Activated naive CD4-positive, alpha-beta T cell treated with anti-CD3 and anti-CD28 coated beads, Interleukin-2, amount 10 ng/mL, durations not matched to agents 7 days and 5 days (primary cell): ENCODE results near the gene RPS27L.

Experiments
- CTCF ChIA-PET: fragments of 350-600 bp; sonication (Branson Sonifier 250); formaldehyde crosslinking; loops from one replicate; lab custom pipeline; 2021; ENCODE audit warnings: antibody characterized with exemption; lab: Charles Lee
- DNase-seq: peaks from one replicate; pipeline ENCODE4 v3.0.0-alpha.2; 2020
- H3K27ac Mint-ChIP-seq: one replicate; pipeline ENCODE4 v1.8.0; 2021; ENCODE audit warnings: mild to moderate bottlenecking, moderate library complexity, mixed read lengths
- H3K27me3 Mint-ChIP-seq: one replicate; pipeline ENCODE4 v1.8.0; 2021; ENCODE audit warnings: mild to moderate bottlenecking, mixed read lengths
- H3K36me3 Mint-ChIP-seq: one replicate; pipeline ENCODE4 v1.8.0; 2021; ENCODE audit warnings: mixed read lengths
- H3K4me1 Mint-ChIP-seq: one replicate; pipeline ENCODE4 v1.8.0; 2021; ENCODE audit warnings: mixed read lengths
- H3K4me3 Mint-ChIP-seq: one replicate; pipeline ENCODE4 v1.8.0; 2021; ENCODE audit warnings: mild to moderate bottlenecking, moderate library complexity, mixed read lengths
- H3K9me3 Mint-ChIP-seq: one replicate; pipeline ENCODE4 v1.8.0; 2021; ENCODE audit warnings: mixed read lengths

The RPS27L gene

DNA sequence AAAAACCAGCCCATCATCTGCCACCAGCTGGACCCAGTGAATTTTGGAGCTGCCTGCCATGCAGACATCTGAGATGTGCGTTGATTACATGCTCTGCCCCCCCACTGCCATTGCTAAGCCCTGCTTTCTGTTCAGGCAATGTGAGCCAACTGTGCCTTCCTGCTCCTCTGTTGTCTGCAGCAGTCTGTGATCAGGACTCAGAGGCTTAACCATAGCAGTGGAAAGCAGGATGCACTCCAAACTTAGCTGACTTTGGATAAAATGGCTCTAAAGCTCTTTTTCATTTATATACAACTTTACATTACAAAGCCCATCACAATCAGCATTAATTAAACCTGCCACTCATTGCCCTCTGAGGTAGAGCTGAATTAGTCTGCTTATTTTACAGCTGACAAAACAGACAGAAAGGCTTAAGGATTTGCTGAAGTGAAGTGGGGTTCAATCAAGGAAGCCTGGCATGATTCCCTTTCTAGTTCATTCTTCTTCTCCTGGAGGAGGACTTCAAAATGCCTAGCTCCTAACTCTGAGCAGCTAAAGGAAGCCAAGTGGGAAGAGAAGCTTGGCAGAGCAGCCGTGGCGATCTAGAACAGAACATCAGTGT is 15.7 kb upstream of the RPS27L start:
- no peak for DNase-seq
- CTCF ChIA-PET, result no interaction called here
- H3K27me3 Mint-ChIP-seq, result no peaks in the 10 kb centered on the region
- no peaks in the 10 kb centered on the region for H3K36me3 Mint-ChIP-seq
- no peak overlapping the region for H3K27ac Mint-ChIP-seq
- H3K4me1 Mint-ChIP-seq, result no peaks in the 10 kb centered on the region
- H3K9me3 Mint-ChIP-seq, result no peaks in the 10 kb centered on the region
- H3K4me3 Mint-ChIP-seq, result no peak overlapping the region

DNA sequence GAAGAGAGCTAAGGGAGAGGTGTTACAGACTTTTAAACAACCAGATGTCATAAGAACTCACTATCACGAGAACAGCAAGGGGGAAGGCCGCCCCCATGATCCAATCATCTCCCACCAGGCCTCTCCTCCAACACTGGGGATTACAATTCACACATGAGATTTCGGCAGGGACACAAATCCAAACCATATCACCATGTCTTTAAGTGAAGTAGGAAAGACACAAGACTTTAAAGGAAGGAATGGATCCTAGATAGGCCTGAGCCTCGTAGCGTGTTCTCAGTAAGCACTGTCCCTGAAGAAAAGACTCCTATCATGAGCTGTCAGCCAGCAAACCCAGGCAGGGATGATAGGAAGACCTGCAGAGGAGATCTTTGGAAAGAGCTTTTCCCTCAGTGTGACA is 15.1 kb upstream of the RPS27L start:
- Mint-ChIP-seq H3K9me3 (no peaks in the 10 kb centered on the region), H3K4me1 (no peaks in the 10 kb centered on the region), H3K4me3 (no peak overlapping the region), H3K27me3 (no peaks in the 10 kb centered on the region), H3K36me3 (no peaks in the 10 kb centered on the region), H3K27ac (no peak overlapping the region)
- CTCF ChIA-PET, result no interaction called here
- no peak for DNase-seq

DNA sequence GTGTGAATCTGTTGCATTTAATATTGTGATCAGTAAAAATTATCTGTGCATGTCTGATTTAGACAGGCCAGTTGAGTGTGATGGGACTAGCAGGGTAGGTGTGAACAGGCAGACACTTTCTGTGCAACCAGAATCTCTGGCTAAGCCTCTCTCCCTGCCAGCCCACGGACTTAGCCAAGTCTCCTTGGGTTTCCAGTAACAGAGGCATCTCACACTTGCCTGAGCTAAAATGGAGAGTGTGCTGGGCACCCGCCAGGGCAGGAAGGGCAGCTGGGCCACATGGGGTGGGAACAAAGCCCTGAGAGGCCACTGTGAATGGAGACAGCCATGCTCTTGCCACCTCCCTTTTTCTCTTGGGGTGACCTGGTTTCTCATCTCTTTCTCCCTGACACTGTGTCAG is 12.5 kb upstream of the RPS27L start:
- no peaks in the 10 kb centered on the region for H3K9me3 Mint-ChIP-seq
- DNase-seq, result no peak
- H3K27ac Mint-ChIP-seq, result no peak overlapping the region
- CTCF ChIA-PET, result no interaction called here
- H3K4me1 Mint-ChIP-seq, result peaks cover 2% of the 10 kb centered on the region
- H3K4me3 Mint-ChIP-seq, result no peak overlapping the region
- peaks cover 5% of the 10 kb centered on the region for H3K27me3 Mint-ChIP-seq
- no peaks in the 10 kb centered on the region for H3K36me3 Mint-ChIP-seq

DNA sequence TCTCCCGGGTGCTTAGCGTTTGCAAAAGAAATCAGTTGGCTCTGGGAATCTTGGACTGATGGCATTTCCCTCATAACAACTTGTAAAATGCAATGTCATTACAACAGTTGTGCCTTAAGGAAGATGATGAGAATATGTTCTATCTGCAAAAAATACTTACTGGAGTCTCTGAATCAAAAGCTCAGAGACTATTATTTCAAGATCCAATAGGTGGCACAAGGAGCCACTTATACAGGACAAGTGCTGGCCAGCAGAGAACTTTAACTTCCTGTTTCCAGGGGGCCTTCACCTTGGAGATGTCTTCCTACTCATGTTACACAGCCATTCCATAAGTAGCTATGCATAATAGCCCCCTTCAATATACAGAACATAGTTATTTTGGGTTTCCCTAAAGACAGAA is 8.9 kb upstream of the RPS27L start:
- DNase-seq, result no peak
- CTCF ChIA-PET, result interaction anchor here (0.7 to 1.5 kb wide), 18 partner anchors 9 to 321 kb away, joined by 3 to 10 read pairs (median 3); no protein-coding TSS in a partner anchor

DNA sequence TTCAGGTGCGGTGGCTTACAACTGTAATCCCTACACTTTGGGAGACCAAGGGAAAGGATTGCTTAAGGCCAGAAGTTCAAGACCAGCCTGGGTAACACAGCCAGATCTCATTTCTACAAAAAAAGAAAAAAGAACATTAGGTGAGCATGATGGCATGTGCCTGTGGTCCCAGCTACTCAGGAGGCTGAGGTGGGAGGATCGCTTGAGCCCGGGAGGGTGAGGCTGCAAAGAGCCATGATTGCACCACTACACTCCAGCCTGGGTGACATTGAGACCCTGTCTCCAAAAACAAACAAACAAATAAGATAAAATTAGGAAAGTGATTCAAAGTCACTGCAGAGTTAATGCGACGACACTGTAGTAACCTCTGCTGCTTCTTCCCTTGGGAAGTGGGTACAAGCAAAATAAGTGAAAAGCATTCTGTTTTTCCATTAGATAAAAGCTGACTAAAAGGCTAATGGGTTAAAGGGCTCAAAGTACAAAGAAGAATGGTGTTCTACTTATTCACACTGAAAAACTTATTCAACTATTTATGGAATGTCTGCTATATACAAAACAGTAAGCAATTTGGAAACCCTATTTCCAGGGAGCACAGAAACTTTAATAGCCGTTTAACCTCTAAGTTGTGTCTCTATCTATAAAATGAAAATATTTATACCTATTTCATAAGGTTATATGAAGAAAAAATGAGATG is 8.0 kb upstream of the RPS27L start:
- Mint-ChIP-seq H3K27me3 (peaks cover 5% of the 10 kb centered on the region), H3K9me3 (no peaks in the 10 kb centered on the region), H3K4me1 (peaks cover 2% of the 10 kb centered on the region), H3K36me3 (no peaks in the 10 kb centered on the region), H3K4me3 (no peak overlapping the region), H3K27ac (no peak overlapping the region)
- no peak for DNase-seq
- CTCF ChIA-PET, result interaction anchor here (0.8 to 1.5 kb wide), 8 partner anchors 21 to 242 kb away, joined by 3 to 10 read pairs (median 3); no protein-coding TSS in a partner anchor

More for the DNA sequence above, 8.9 kb upstream of the RPS27L start:
- Mint-ChIP-seq H3K36me3 (no peaks in the 10 kb centered on the region), H3K4me3 (no peak overlapping the region), H3K27ac (no peak overlapping the region), H3K9me3 (no peaks in the 10 kb centered on the region), H3K27me3 (peaks cover 5% of the 10 kb centered on the region), H3K4me1 (peaks cover 2% of the 10 kb centered on the region)

DNA sequence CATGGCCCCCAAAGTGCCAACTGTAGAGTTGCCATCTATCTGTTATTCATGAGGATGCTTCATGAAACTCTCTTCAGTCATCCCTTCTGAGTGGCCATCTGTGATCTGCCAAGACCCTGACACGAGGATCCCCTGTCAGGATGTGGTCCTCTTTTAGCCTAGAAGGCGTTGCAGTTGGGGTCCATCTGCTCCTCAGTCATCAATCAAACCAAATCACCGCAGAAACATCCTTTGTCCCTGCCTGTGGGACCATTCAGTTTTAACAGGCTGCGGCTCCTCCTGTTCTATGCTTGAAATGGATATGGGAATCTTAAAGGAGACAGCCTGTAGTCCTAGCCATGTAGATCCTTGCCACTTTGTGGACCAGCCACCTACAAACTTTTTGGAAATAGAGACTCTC is 5.9 kb upstream of the RPS27L start:
- Mint-ChIP-seq H3K4me3 (no peak overlapping the region), H3K27me3 (peaks cover 5% of the 10 kb centered on the region), H3K9me3 (no peaks in the 10 kb centered on the region), H3K27ac (no peak overlapping the region), H3K4me1 (peaks cover 3% of the 10 kb centered on the region), H3K36me3 (peaks cover 2% of the 10 kb centered on the region)
- CTCF ChIA-PET, result no interaction called here
- no peak for DNase-seq

DNA sequence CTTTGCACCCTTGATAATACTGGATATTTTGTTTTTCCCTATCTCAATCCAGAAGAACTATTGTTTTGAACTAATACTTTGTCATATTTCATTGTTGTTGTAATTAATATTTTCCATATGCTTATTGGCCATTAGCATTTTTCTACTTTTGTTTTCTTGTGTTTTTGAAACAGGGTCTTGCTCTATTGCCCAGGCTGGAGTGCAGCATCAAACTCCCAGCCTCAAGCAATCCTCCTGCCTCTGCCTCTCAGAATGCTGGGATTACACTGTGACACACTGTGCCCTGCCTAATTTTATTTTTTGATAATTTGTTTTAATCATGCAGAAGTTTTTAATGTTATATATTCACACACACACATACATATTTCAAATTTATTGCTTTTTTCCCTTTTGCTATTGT is 3.4 kb upstream of the RPS27L start:
- Mint-ChIP-seq H3K27me3 (peaks cover 5% of the 10 kb centered on the region), H3K4me3 (no peak overlapping the region), H3K36me3 (peaks cover 11% of the 10 kb centered on the region), H3K27ac (no peak overlapping the region), H3K9me3 (no peaks in the 10 kb centered on the region), H3K4me1 (peaks cover 13% of the 10 kb centered on the region)
- DNase-seq, result no peak
- CTCF ChIA-PET, result interaction anchor here (1.0 to 1.2 kb wide), 2 partner anchors 14 to 16 kb away, joined by 3 read pairs; no protein-coding TSS in a partner anchor

DNA sequence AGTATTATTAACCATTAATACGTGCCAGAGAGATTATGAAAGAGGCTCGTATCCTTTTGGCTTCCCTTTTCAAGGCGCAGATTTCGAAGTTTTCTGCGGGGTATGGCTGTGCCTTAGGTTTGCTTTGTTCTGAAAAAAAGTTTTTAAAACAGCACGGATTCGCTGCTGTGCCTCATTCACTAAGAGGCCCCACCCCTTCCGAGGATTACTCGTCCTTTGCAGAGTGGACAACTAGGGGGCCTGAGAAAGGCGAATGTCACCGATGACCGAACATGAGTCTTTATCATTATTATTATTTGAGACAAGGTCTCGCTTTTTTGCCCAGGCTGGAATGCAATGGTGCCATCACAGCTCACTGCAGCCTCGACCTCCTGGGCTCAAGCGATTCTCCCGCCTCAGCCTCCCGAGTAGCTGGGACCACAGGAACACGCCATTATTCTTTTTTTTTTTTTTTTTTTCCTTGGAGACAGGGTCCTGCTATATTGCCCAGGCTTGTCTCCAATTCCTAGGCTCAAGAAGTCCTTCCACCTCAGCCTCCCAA is 684 bp upstream of the RPS27L start:
- Mint-ChIP-seq H3K4me3 (peak overlapping the region; percentile 93), H3K4me1 (peaks cover 26% of the 10 kb centered on the region), H3K9me3 (no peaks in the 10 kb centered on the region), H3K27me3 (no peaks in the 10 kb centered on the region), H3K27ac (peak overlapping the region; percentile 92), H3K36me3 (peaks cover 23% of the 10 kb centered on the region)
- peak; percentile 47 for DNase-seq
- CTCF ChIA-PET, result interaction anchor here (1.1 to 1.5 kb wide), 2 partner anchors 33 to 110 kb away, joined by 3 to 5 read pairs; no protein-coding TSS in a partner anchor

DNA sequence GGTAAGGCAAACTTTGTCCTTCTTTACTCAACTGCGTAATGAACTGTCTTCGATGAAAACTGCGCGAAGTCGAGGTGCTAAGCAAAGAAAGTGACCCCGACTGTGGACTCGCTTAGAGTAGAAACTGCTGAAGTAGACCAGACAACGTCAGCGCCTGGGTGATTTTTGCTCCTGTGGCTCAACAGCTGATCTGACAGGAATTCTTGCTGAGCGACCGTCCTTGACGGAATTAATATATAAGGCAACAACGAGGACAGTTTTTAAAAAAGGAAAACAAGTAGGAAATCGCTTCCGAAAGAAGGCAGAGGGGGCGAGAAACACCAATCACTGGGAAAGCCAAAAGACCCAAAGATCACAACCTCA is 541 bp downstream of the RPS27L start:
- no peaks in the 10 kb centered on the region for H3K27me3 Mint-ChIP-seq
- peak overlapping the region; percentile 93 for H3K4me3 Mint-ChIP-seq
- no peaks in the 10 kb centered on the region for H3K9me3 Mint-ChIP-seq
- H3K27ac Mint-ChIP-seq, result peak overlapping the region; percentile 95
- DNase-seq, result peak; percentile 26
- peaks cover 29% of the 10 kb centered on the region for H3K4me1 Mint-ChIP-seq
- H3K36me3 Mint-ChIP-seq, result peaks cover 32% of the 10 kb centered on the region
- CTCF ChIA-PET, result interaction anchor here (1.1 to 1.5 kb wide), 2 partner anchors 34 to 109 kb away, joined by 3 to 5 read pairs; no protein-coding TSS in a partner anchor

DNA sequence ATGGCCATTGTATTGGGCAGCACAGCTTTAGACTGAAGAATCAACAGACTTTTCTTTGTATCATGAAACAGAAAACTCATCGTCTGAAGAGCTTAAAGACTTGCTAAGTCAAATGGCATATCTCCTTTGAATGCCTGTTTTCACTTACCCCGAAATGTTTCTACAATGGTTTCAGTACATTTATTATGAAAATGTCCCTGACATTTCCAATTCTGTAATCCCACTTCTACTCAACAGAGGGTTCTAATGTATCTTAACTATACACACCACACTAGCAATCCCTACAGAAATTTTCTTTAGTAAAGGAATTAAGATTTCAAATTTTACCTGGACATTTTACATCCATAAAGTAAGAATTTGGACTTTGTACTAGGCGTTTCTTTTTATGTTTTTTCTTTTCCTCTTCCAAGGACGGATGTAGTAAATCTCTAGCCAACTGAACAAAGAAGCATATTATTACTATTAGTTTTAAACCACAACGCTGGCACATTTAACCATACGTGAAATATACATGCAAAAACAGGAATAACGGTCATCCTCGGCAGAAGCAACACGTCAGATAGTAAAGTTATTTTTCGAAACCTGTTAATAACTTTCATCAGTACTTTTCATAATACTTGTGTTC is 1.1 kb downstream of the RPS27L start:
- CTCF ChIA-PET, result interaction anchor here (1.5 kb wide), 1 partner anchor 108 kb away, joined by 3 read pairs; no protein-coding TSS in a partner anchor
- Mint-ChIP-seq H3K36me3 (peaks cover 37% of the 10 kb centered on the region), H3K27ac (peak overlapping the region; percentile 95), H3K4me3 (peak overlapping the region; percentile 93), H3K27me3 (no peaks in the 10 kb centered on the region), H3K9me3 (no peaks in the 10 kb centered on the region), H3K4me1 (peaks cover 32% of the 10 kb centered on the region)
- no peak for DNase-seq

DNA sequence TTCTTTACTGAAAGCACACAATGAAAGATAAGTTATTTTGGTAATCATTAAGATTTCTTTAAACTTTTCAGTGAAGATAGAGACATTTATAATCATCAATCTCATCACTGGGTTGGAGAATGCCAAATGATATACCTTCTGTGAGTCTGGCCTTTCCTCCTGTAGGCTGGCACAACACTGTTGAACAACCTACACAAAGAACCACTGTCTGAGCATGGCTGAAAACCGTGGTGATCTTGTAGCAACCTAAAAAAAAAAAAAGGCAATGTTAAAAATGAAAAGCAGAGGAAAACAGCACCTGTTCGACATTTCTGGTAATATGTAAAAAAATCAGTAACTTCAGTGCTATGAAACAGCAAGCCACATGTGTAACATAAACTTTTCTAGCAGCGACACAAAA is 1.8 kb downstream of the RPS27L start:
- Mint-ChIP-seq H3K4me1 (peaks cover 32% of the 10 kb centered on the region), H3K36me3 (peaks cover 39% of the 10 kb centered on the region), H3K4me3 (peak overlapping the region; percentile 93), H3K9me3 (no peaks in the 10 kb centered on the region), H3K27me3 (no peaks in the 10 kb centered on the region), H3K27ac (peak overlapping the region; percentile 67)
- DNase-seq, result no peak
- CTCF ChIA-PET, result no interaction called here

DNA sequence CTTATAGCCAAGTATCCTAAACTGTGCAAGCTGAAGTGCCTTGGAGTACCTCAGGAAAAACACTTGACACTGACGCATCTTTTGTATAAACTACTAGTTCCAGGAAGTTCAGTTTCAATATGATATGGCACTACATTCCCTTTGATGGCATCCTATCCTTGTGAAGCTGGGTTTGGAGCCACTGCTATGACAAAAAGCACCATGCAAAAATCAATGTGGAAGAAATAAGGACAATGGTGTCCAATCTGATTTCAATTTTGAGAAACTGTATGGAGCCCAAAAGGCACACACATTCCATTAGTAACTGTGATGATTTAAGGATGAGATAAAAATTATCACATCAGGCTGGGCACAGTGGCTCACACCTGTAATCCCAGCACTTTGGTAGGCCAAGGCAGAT is 5.6 kb downstream of the RPS27L start:
- CTCF ChIA-PET, result no interaction called here
- H3K27ac Mint-ChIP-seq, result no peak overlapping the region
- H3K36me3 Mint-ChIP-seq, result peaks cover 58% of the 10 kb centered on the region
- H3K27me3 Mint-ChIP-seq, result no peaks in the 10 kb centered on the region
- peaks cover 31% of the 10 kb centered on the region for H3K4me1 Mint-ChIP-seq
- H3K9me3 Mint-ChIP-seq, result no peaks in the 10 kb centered on the region
- H3K4me3 Mint-ChIP-seq, result no peak overlapping the region
- DNase-seq, result no peak

DNA sequence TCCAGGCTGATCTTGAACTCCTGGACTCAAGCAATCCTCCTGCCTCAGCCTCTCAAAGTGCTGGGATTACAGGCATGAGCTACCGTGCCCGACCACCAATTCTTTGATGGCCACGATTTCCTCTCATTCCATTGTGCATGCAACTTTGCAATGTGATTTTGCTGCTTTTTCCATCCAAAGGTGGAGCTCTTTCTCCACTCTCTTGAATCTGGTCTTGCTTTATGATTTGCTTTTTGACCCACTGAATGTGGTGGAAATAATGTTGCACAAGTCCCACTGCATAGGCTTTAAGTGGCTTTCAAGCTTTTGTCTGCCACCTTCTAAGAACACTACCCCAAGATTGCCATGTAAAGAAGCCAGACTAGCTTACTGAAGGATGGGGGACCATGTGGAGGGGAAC is 10.6 kb downstream of the RPS27L start:
- H3K27ac Mint-ChIP-seq, result no peak overlapping the region
- DNase-seq, result no peak

DNA sequence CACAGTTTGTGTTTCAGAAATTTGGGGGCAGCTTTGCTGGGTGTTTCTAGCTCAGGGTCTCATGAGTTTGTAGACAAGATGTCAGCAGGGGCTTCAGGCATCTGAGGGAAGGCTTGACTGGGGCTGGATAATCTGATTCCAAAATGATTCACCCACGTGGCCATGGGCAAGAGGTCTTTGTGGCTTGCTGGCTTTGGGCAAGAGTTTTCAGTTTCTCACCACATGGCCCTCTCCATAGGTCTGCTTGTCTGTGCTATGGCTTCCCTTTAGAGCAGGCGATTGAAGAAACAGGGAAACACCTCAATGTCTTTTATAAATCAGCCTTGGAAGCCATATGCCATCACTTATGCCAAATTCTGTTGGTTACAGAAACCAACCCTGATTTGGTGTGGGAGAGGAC is 11.9 kb downstream of the RPS27L start:
- Mint-ChIP-seq H3K4me3 (no peak overlapping the region), H3K4me1 (peaks cover 6% of the 10 kb centered on the region), H3K27me3 (no peaks in the 10 kb centered on the region), H3K36me3 (peaks cover 54% of the 10 kb centered on the region), H3K9me3 (no peaks in the 10 kb centered on the region), H3K27ac (peak overlapping the region; percentile 26)
- CTCF ChIA-PET, result no interaction called here
- DNase-seq, result no peak

More for the DNA sequence above, 10.6 kb downstream of the RPS27L start:
- H3K36me3 Mint-ChIP-seq, result peaks cover 54% of the 10 kb centered on the region
- no peaks in the 10 kb centered on the region for H3K9me3 Mint-ChIP-seq
- H3K4me1 Mint-ChIP-seq, result peaks cover 9% of the 10 kb centered on the region
- CTCF ChIA-PET, result interaction anchor here (0.8 kb wide), 1 partner anchor 8 kb away, joined by 3 read pairs; no protein-coding TSS in a partner anchor
- no peak overlapping the region for H3K4me3 Mint-ChIP-seq
- no peaks in the 10 kb centered on the region for H3K27me3 Mint-ChIP-seq
